Stimulated activated CD8-positive, alpha-beta memory T cell treated with anti-CD3 and anti-CD28 coated beads, Interleukin-2, amount 100 ng/mL, for 48 hours (primary cell): ENCODE results near the gene ANKRD55.

Experiments used
- DNase-seq, 2 donors: peaks; one replicate each; pipeline ENCODE4 v3.0.0-alpha.2; 2020; ENCODE audit warnings: low read depth in 2 of 2

The ANKRD55 gene

GRCh38 chr5:56078278-56079156, 154.6 kb downstream of the ANKRD55 start:
- no peak for DNase-seq

DNA sequence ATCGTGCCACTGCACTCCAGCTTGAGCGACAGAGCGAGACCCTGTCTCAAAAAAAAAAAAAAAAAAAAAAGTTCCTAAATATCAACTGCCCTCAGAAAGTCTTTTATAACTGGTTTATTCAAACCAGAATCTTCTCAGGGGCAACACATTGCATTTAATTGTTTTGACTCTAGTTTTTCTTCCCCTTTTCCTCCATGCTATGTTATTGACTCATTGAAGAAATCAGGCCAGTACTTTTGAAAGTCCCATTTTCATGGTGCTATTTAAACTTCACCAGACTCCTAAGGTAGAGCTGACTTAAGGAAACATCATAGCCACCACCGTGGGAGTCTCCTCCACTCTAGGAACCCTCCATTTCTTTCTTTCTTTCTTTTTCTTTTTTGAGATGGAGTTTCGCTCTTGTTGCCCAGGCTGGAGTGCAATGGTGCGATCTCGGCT, 155.3 kb downstream of the ANKRD55 start:
- no peak for DNase-seq

DNA sequence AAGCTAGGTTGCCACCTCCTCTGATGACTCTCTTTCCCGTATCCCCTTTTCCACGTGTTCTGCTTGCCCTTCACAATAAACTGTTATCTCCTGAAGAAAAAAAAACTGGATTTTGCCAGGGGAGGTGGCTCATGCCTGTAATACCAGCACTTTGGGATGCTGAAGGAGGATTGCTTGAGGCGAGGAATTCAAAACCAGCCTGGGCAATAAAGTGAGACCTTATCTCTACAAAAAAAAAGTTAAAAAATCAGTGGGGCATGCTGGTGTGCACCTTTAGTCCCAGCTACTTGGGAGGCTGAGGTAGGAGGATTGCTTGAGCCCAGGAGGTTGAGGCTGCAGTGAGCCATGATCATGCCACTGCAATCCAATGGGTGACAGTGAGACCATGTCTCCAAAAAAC, 156.6 kb downstream of the ANKRD55 start:
- no peak for DNase-seq

DNA sequence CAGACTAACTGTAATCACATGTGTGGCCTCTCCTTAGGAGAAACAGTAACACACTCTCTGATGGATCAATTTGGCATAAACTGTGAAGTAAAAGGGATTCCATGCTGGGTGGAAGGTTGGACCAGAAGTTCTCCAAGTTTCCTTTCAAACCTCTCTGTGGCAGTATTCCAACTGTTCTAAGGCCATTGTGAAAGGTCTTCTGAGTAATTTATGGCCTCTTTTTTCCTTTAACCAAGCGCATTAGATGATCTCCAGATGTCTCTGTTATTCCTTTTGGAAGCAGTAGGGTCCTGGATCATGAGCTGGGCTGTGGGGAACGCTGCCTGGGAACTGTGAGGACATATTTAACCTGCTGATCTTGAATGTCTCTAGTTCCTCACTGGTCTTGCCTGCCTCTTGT, 157.8 kb downstream of the ANKRD55 start:
- DNase-seq, result no peak

DNA sequence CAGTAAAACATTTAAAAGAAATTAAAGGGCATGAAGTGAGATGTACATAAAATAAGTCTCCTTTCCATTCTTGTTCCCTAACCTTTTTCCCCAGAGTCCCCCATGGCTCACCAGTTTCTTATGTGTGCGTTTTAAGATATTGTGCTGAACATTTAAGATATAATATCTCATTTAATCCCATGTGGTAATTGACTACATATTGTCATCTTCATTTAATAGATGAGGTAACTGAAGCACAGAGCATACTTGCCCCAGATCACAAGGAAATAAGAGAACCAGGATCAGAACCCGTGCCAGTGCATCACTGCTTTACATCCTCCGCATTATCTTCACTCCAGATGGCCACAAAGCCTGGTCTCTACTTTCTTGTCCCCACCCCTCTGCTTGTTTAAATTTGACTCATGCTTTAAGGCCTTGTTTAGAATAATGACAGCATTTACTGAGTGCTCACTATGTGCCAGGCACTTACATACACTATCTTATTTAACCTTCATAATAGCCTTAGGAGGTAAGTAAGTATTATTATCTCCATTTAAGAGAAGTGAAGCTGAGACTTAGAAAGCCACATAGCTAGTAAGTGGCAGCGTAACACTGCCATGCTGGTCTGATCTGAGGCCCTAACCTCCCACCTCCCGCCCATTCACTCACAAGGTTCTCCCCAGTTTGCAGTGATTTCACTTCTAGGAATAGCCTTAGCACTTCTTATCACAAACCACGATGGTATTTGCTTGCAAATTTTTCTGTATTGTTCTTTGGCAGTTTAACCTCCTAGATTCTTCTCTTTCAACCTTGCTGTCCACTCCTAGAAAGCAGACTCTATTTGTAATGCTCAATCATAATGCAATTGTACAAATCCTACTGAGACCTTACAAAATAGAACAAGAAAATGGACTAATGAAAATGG, 160.0 kb downstream of the ANKRD55 start:
- DNase-seq, result no peak

DNA sequence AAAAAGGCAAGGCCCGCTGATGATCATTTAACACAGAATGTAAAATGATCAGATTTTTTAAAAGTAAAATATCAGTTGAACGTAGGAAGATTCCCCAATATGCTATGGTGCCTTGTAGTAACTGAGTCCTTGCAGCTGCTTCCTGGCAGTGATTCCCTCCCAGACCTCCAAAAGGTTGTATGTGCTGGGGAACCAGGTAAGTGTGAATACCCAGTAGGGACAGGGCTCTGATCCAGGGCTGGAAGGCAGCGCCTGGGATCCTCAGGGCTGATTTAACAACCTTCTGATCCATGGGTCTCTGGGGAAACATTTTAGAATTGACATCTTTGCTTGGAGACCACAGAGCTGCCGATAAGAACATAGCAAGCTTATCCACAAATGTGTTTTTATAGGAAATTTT, 161.7 kb downstream of the ANKRD55 start:
- no peak for DNase-seq

GRCh38 chr5:56070851-56071465, 162.2 kb downstream of the ANKRD55 start:
- no peak for DNase-seq

GRCh38 chr5:56069652-56070226, 163.4 kb downstream of the ANKRD55 start:
- no peak for DNase-seq

GRCh38 chr5:56066931-56067450, 166.1 kb downstream of the ANKRD55 start:
- no peak for DNase-seq

GRCh38 chr5:56064984-56065383, 168.1 kb downstream of the ANKRD55 start:
- no peak for DNase-seq

DNA sequence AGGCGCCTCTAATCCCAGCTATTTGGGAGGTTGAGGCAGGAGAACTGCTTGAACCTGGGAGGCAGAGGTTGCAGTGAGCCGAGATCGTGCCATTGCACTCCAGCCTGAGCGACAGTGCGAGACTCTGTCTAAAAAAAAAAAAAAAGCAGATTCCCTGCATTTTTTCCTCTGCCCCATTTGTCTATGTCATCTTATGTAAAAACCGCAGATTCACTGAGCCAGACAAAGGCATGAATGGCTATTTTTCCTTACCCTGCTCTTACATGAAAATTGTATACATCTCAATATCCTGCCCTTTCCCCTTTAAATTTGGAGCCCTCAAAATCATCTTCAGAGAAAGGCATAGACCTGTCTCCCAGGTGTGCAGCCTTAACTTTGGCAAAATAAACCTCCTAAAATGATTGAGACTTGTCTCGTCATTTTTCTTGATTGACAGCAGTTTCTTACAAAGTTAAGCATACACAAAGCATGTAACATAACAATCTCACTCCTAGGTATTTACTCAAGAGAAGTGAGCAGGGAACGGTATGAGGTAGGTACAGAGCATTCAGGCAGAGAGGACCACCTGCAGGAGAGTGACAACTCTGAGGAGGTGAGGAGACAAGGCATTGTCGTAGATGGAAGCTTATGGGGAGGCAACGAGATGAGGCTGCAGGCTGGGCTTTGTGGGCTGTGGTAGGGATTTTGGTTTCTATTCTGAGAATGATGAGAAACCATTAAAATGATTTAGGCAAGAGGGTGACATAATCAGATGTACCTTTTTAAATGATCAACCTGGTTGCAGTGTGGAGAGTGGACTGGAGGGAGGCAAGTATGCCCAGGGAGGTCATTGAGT, 172.6 kb downstream of the ANKRD55 start:
- peak; percentile 22 to 31 for DNase-seq

DNA sequence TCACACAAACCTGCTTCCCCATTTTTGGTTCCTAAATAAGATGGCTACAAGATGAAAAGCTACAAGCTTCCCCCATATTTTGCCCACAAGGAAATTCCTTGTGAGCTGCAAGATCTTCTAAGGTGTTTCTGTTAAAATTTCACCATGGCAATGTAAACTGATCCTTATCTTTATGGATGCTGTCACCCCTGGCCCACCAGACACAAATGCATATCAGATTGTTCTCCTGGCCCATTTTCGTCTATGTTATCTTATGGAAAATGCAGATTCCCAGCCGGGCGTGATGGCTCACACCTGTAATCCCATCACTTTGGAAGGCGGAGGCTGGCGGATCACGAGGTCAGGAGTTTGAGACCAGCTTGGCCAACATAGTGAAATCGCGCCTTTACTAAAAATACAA, 173.3 kb downstream of the ANKRD55 start:
- no peak for DNase-seq

DNA sequence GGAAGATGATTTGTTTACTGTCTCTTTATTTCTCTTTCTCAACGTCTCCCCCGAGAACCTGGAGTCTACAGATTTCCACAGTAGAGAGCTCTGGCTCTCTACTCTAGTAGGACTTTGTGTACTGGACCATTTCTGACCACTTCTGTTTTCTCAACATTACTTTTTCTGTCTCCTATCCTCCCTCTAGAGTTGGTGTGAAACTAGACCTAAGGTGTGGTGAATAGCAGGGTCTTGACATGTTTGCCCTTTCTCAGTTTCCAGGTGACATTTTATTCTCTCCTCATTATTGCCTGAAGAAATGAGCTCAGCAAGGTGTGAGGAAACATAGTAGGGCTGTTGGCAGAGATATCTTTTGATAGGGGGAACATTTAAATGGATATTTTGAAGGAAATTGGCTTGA, 176.3 kb downstream of the ANKRD55 start:
- DNase-seq, result no peak

- no peak for DNase-seq
These were observed 177.3 kb downstream of the ANKRD55 start for GRCh38 chr5:56055859-56056258.

GRCh38 chr5:56055287-56055686, 177.8 kb downstream of the ANKRD55 start:
- no peak for DNase-seq

DNA sequence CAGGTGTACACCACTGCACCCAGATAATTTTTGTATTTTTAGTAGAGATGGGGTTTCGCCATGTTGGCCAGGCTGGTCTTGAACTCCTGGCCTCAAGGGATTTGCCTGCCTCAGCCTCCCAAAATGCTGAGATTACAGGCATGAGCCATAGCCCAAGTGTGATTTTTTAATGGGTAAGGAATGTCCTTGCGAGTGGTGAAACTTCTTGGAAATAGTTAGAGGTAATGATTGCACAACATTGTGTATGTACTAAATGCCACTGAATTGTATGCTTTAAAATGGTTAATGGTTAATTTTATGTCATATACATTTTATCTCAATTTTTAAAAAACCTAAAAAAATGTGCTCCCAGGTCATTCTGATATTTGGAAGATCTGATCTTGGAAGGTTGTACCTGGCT, 178.5 kb downstream of the ANKRD55 start:
- DNase-seq, result no peak

- no peak for DNase-seq
These were observed 179.8 kb downstream of the ANKRD55 start for GRCh38 chr5:56053363-56053762.

- no peak for DNase-seq
These were observed 180.4 kb downstream of the ANKRD55 start for GRCh38 chr5:56052735-56053134.

GRCh38 chr5:56050551-56051255, 182.4 kb downstream of the ANKRD55 start:
- no peak for DNase-seq
